Peyer's patch (tissue), 4 donors: ENCODE data around the gene ZDHHC13.
"Not testable (repeated sequence)": the region's sequence is repeated elsewhere in the genome, so short reads cannot be mapped to it uniquely, and the experiment has no call there.

ENCODE experiments used
- POLR2A ChIP-seq, 2 donors: fragments of 450-650 bp; IDR thresholded peaks; one replicate each; pipeline ENCODE4 v1.5.1; 2017; ENCODE audit warnings: antibody characterized with exemption in 2 of 2, mild to moderate bottlenecking in 2 of 2, moderate library complexity in 2 of 2
- TF ChIP-seq, protein P1 (sequence below), 6 experiments: fragments of 450-650 bp in 4 of 6; fragments of 200-600 bp in 2 of 6; sonication (generic) in 1 of 6; IDR thresholded peaks; one replicate each; pipeline ENCODE4 v1.5.1; 2017 to 2019; ENCODE audit warnings: antibody characterized with exemption in 6 of 6, mild to moderate bottlenecking in 3 of 6, moderate library complexity in 1 of 6

DNA sequence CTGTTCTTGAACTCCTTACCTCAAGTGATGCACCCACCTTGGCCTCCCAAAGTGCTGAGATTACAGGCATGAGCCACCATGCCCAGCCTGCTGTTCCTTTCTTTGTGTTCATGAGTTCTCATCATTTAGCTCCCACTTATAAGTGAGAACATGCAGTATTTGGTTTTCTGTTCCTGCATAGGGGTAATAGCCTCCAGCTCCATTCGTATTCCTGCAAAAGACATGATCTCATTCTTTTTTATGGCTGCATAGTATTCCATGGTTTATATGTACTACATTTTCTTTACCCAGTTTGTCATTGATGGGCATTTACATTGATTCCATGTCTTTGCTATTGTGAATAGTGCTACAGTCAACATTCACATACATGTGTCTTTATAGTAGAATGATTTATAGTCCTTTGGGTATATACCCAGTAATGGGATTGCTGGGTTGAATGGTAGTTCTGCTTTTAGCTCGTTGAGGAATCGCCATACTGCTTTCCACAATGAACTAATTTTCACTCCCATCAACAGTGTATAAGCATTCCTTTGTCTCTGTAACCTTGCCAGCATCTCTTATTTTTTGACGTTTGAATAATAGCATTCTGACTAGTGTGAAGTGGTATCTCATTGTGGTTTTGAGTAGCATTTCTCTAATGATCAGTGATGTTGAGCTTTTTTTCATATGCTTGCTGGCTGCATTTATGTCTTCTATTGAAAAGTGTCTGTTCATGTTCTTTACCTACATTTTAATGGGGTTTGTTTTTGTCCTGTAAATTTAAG, 9.8 kb downstream of the ZDHHC13 start:
- TF ChIP-seq, protein P1, sequence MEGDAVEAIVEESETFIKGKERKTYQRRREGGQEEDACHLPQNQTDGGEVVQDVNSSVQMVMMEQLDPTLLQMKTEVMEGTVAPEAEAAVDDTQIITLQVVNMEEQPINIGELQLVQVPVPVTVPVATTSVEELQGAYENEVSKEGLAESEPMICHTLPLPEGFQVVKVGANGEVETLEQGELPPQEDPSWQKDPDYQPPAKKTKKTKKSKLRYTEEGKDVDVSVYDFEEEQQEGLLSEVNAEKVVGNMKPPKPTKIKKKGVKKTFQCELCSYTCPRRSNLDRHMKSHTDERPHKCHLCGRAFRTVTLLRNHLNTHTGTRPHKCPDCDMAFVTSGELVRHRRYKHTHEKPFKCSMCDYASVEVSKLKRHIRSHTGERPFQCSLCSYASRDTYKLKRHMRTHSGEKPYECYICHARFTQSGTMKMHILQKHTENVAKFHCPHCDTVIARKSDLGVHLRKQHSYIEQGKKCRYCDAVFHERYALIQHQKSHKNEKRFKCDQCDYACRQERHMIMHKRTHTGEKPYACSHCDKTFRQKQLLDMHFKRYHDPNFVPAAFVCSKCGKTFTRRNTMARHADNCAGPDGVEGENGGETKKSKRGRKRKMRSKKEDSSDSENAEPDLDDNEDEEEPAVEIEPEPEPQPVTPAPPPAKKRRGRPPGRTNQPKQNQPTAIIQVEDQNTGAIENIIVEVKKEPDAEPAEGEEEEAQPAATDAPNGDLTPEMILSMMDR (IDR thresholded peaks at IDR 0.05): not testable (repeated sequence)
- TF ChIP-seq POLR2A (IDR thresholded peaks at IDR 0.05): not testable (repeated sequence)
